AG04449 (cell line): ENCODE measurements around the gene TOMM20.
"Not testable (repeated sequence)": the region's sequence is repeated elsewhere in the genome, so short reads cannot be mapped to it uniquely, and the experiment has no call there.

Experiments
- CTCF ChIA-PET: fragments of 350-600 bp; formaldehyde crosslinking; extraction: SDS; loops from one replicate; lab custom pipeline; 2021; ENCODE audit warnings: antibody characterized with exemption; lab: Yijun Ruan, JAX
- POLR2A ChIA-PET: fragments of 400-600, 350-600 bp; formaldehyde crosslinking; extraction: SDS; loops from one replicate; lab custom pipeline; 2020; ENCODE audit warnings: antibody characterized with exemption, inconsistent platforms; lab: Yijun Ruan, JAX
- DNase-seq: peaks from one replicate; pipeline ENCODE4 v3.0.0-alpha.2; 2010; ENCODE audit warnings: low read depth, low spot score
- H3K4me3 ChIP-seq: 2 replicates; pipeline ENCODE4 v1.5.1; 2011; ENCODE audit warnings: low read depth, mild to moderate bottlenecking, control low read depth, low read length
- CTCF ChIP-seq: IDR thresholded peaks from one replicate; pipeline ENCODE4 v1.5.1; 2011; ENCODE audit warnings: mild to moderate bottlenecking, moderate library complexity, low read length, control low read depth, inconsistent platforms; ENCODE audit not compliant: insufficient read depth; ENCODE audit errors: missing control alignments

The TOMM20 gene

GRCh38 chr1:235075777-235076308, 52.8 kb downstream of the TOMM20 start:
- no peak overlapping the region for H3K4me3 ChIP-seq
- ChIA-PET POLR2A (interaction anchor here (0.6 to 1.3 kb wide), 4 partner anchors 97 to 465 kb away, joined by 3 to 7 read pairs (median 4); partner anchors contain the start of gene IRF2BP2), CTCF (interaction anchor here (0.9 to 2.3 kb wide), 2 partner anchors 8 to 121 kb away, joined by 3 to 8 read pairs; no protein-coding TSS in a partner anchor)
- no peak for DNase-seq
- peak; percentile 2 for TF ChIP-seq CTCF

- peak overlapping the region; percentile 29 for H3K4me3 ChIP-seq
- CTCF ChIA-PET = interaction anchor here (0.9 to 2.3 kb wide), 2 partner anchors 8 to 120 kb away, joined by 3 to 8 read pairs; no protein-coding TSS in a partner anchor
- peak; percentile 82 for DNase-seq
- POLR2A ChIA-PET = interaction anchor here (0.6 to 1.3 kb wide), 5 partner anchors 85 to 465 kb away, joined by 3 to 7 read pairs (median 3); partner anchors contain the start of gene IRF2BP2
- no peak for TF ChIP-seq CTCF
Measured at GRCh38 chr1:235075048-235075776, 53.4 kb downstream of the TOMM20 start.

GRCh38 chr1:235074523-235075047, 54.1 kb downstream of the TOMM20 start:
- ChIA-PET CTCF (interaction anchor here (1.1 to 2.3 kb wide), 2 partner anchors 9 to 587 kb away, joined by 3 to 8 read pairs; no protein-coding TSS in a partner anchor), POLR2A (interaction anchor here (1.0 kb wide), 1 partner anchor 84 kb away, joined by 3 read pairs; no protein-coding TSS in a partner anchor)
- DNase-seq = peak; percentile 72
- peak overlapping the region; percentile 29 for H3K4me3 ChIP-seq
- no peak for TF ChIP-seq CTCF

GRCh38 chr1:235073968-235074522, 54.6 kb downstream of the TOMM20 start:
- CTCF ChIA-PET = interaction anchor here (1.1 to 2.3 kb wide), 2 partner anchors 10 to 587 kb away, joined by 3 to 8 read pairs; no protein-coding TSS in a partner anchor
- no peak for DNase-seq
- no peak for TF ChIP-seq CTCF
- H3K4me3 ChIP-seq = no peak overlapping the region
- POLR2A ChIA-PET = no interaction called here

GRCh38 chr1:235073331-235073967, 55.2 kb downstream of the TOMM20 start:
- POLR2A ChIA-PET = no interaction called here

GRCh38 chr1:235072577-235072976, 56.1 kb downstream of the TOMM20 start:
- POLR2A ChIA-PET, H3K4me3 ChIP-seq, CTCF ChIA-PET, DNase-seq: not testable (repeated sequence)

More at GRCh38 chr1:235073331-235073967, 55.2 kb downstream of the TOMM20 start:
- H3K4me3 ChIP-seq = no peak overlapping the region
- no peak for DNase-seq
- TF ChIP-seq CTCF = no peak
- CTCF ChIA-PET = interaction anchor here (1.1 to 2.3 kb wide), 2 partner anchors 10 to 586 kb away, joined by 3 to 8 read pairs; no protein-coding TSS in a partner anchor
